Esophagus squamous epithelium (tissue), 5 donors: ENCODE results near the gene ITGA11. TPM values are rescaled to one million over a fixed set of nuclear protein-coding genes. Genes with fewer than 3 reads are reported as not detected.

Experiments used
- DNase-seq: peaks from one replicate; lab custom pipeline; 2025; lab: John Stamatoyannopoulos, UW
- H3K27ac ChIP-seq, 4 donors: fragments of 200-600 bp; sonication (generic); one replicate each; pipeline ENCODE4 v1.5.1; 2016 to 2019; ENCODE audit warnings: mild to moderate bottlenecking in 1 of 4
- H3K27me3 ChIP-seq, 4 donors: fragments of 200-600 bp; sonication (generic); 1 replicate in 3 of 4; 2 replicates in 1 of 4; pipeline versions ENCODE4 v1.5.1 to v1.6.0; 2017 to 2021; ENCODE audit warnings: antibody characterized with exemption in 1 of 4
- H3K36me3 ChIP-seq, 3 donors: fragments of 200-600 bp; sonication (generic); one replicate each; pipeline ENCODE4 v1.5.1; 2016 to 2019
- H3K4me1 ChIP-seq, 3 donors: fragments of 200-600 bp; sonication (generic); one replicate each; pipeline ENCODE4 v1.5.1; 2017 to 2019
- H3K4me3 ChIP-seq, 4 donors: fragments of 200-600 bp; sonication (generic); 1 replicate in 3 of 4; 2 replicates in 1 of 4; pipeline ENCODE4 v1.5.1; 2016 to 2019; ENCODE audit warnings: mild to moderate bottlenecking in 2 of 4, moderate library complexity in 1 of 4
- H3K9me3 ChIP-seq, 3 donors: fragments of 200-600 bp; sonication (generic); one replicate each; pipeline ENCODE4 v1.5.1; 2016 to 2019
- CTCF ChIP-seq, 6 experiments: fragments of 450-650 bp in 4 of 6; fragments of 200-600 bp in 2 of 6; sonication (generic) in 2 of 6; IDR thresholded peaks; one replicate each; pipeline ENCODE4 v1.5.1; 2016 to 2019; ENCODE audit warnings: antibody characterized with exemption in 6 of 6, mild to moderate bottlenecking in 4 of 6, moderate library complexity in 4 of 6
- POLR2A ChIP-seq, 4 donors: fragments of 450-650 bp; IDR thresholded peaks; one replicate each; pipeline ENCODE4 v1.6.1; 2017; ENCODE audit warnings: antibody characterized with exemption in 4 of 4, mild to moderate bottlenecking in 4 of 4, moderate library complexity in 3 of 4
- WGBS, 2 donors: methylation state at CpG; one replicate each; pipeline ENCODE4 v1.1.5; 2018; 5-methylcytosine and 5-hydroxymethylcytosine counted together
- intact Hi-C: fragments of 100-400 bp; cut with DNase I; formaldehyde crosslinking; loops from one replicate; pipeline ENCODE4 v1.15.0; 2022
- total RNA-seq, 4 donors: library from RNA; depleted of rRNA; stranded (reverse); fragments of >200 nt; gene quantifications; one replicate each; pipeline ENCODE4 v1.1.0, GENCODE V29; 2016
- donor health status: DM: yes; HTN: yes; CAD: no.

The ITGA11 gene
- total RNA-seq, 4 donors from 2014 or later: 0.19 to 2.9 (median 0.81) TPM

- no peaks in the 10 kb centered on the region for H3K9me3 ChIP-seq
- no peak overlapping the region for H3K4me3 ChIP-seq
- peak overlapping the region in 3 of 4 donors; percentile 6 to 53 (median 36) for H3K27ac ChIP-seq
- WGBS, 2 donors: 55 to 67% methylated on average over 6 of the region's 9 CpGs
- H3K27me3 ChIP-seq: peaks cover 0 to 16% (median 0%) of the 10 kb centered on the region in 4 donors
- H3K36me3 ChIP-seq: no peaks in the 10 kb centered on the region
- peaks cover 9 to 25% (median 12%) of the 10 kb centered on the region in 3 donors for H3K4me1 ChIP-seq
- no peak for TF ChIP-seq POLR2A (IDR thresholded peaks at IDR 0.05)
- intact Hi-C loops: no loop called here
- no peak for DNase-seq
Measured at GRCh38 chr15:68334661-68335124, 97.3 kb downstream of the ITGA11 start.

DNA sequence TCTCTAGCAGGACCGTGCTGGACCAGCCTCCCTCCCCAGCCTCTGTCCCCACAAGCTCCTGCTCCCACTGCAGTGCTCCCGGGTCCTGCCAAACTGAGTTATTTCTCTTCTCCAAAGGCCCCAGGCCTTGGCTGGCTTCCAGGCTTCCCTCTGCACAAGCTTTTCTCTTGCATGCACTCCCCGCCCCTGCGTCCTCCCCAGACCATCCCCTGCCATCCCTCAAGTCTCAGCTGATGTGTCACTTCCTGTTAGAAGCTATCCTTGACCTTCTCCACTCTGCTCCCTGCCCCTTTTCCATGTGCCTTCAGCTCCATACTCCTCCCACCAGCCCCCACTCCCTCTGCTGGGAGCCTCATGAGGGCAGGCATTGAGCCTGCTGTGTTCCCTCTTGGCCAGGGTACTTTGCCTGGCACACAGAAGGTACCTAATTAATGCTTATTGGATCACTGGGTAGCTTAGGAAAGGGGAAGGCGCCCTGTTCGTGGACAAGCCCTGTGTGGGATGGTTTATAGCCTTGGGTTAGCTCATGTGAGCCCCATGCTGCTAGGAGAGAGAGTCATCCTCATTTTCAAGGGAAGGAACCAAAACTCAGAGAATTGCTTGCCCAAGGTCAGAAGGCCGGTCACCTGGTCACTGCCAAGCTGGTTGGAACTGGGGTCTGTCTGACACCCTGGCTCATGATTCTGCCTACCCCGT is 98.0 kb downstream of the ITGA11 start:
- TF ChIP-seq POLR2A (IDR thresholded peaks at IDR 0.05) (no peak), CTCF (IDR thresholded peaks at IDR 0.05) (no peak)
- peaks cover 9 to 25% (median 12%) of the 10 kb centered on the region in 3 donors for H3K4me1 ChIP-seq
- DNase-seq: no peak
- no peaks in the 10 kb centered on the region for H3K9me3 ChIP-seq
- H3K27me3 ChIP-seq: peaks cover 0 to 21% (median 0%) of the 10 kb centered on the region in 4 donors
- intact Hi-C loops: no loop called here
- WGBS, 2 donors: 49 to 74% methylated on average over 5 to 7 of the region's 8 CpGs
- H3K27ac ChIP-seq: peak overlapping the region in 2 of 4 donors; percentile 16 to 36
- no peak overlapping the region for H3K4me3 ChIP-seq
- H3K36me3 ChIP-seq: no peaks in the 10 kb centered on the region

DNA sequence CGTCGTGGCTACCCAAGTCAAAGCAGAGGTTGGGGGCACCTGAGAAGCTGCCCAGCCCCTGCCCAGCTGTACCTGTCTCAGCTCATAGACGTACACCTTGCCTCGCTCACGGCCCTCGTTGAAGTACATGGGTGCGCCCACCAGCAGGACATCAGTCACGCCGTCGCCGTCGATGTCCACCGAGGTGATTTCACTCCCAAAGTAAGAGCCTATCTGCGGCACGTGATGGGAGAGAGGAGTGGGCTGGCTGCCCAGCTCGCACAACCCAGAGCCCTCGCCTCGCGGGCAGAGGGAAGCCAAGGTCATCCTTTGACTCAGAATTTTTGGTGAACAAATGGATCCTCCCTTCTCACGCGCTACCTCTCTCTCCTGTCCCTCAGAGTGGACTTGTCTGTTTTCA is 99.7 kb downstream of the ITGA11 start:
- Histone ChIP-seq H3K27me3 (peaks cover 0 to 30% (median 0%) of the 10 kb centered on the region in 4 donors), H3K4me1 (peaks cover 9 to 25% (median 12%) of the 10 kb centered on the region in 3 donors), H3K27ac (no peak overlapping the region), H3K4me3 (no peak overlapping the region), H3K36me3 (no peaks in the 10 kb centered on the region), H3K9me3 (no peaks in the 10 kb centered on the region)
- intact Hi-C loops: no loop called here
- DNase-seq: no peak
- no peak for TF ChIP-seq CTCF (IDR thresholded peaks at IDR 0.05)
- WGBS, 2 donors: 90 to 92% methylated on average over 7 to 15 of the region's 21 CpGs

DNA sequence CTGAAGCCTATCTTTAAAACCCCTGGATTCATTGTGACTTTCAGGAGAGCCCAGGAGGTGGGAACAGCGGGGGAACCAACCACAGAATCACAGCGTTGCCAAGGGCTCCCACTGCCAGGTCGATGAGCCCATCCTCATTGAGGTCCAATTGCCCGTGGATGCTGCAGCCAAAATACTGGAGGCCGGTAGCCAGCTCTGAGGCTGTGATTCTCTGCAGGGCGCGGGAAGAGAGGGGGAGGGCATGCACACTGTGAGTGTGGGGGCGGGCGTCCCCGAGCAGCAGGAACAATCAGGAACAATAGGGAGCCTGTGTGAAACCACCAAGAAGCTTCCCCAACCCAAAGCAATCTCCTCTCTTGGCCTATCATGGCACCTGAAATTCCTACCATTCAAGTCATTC is 101.1 kb downstream of the ITGA11 start:
- Histone ChIP-seq H3K9me3 (no peaks in the 10 kb centered on the region), H3K36me3 (no peaks in the 10 kb centered on the region), H3K4me1 (peaks cover 9 to 25% (median 12%) of the 10 kb centered on the region in 3 donors), H3K27me3 (peaks cover 0 to 44% (median 0%) of the 10 kb centered on the region in 4 donors), H3K27ac (no peak overlapping the region), H3K4me3 (no peak overlapping the region)
- no peak for DNase-seq
- WGBS, 2 donors: 58 to 75% methylated on average over 5 to 10 of the region's 10 CpGs
- TF ChIP-seq CTCF (IDR thresholded peaks at IDR 0.05) (no peak), POLR2A (IDR thresholded peaks at IDR 0.05) (no peak)
- intact Hi-C loops: no loop called here

- Histone ChIP-seq H3K9me3 (no peaks in the 10 kb centered on the region), H3K4me3 (no peak overlapping the region), H3K27me3 (peaks cover 0 to 47% (median 0%) of the 10 kb centered on the region in 4 donors), H3K4me1 (peaks cover 9 to 21% (median 12%) of the 10 kb centered on the region in 3 donors), H3K27ac (no peak overlapping the region), H3K36me3 (no peaks in the 10 kb centered on the region)
- intact Hi-C loops: no loop called here
- no peak for TF ChIP-seq CTCF (IDR thresholded peaks at IDR 0.05)
- no peak for TF ChIP-seq POLR2A (IDR thresholded peaks at IDR 0.05)
- DNase-seq: no peak
- WGBS, 2 donors: 56 to 75% methylated on average over 6 of the region's 6 CpGs
Measured at GRCh38 chr15:68330416-68330815, 101.5 kb downstream of the ITGA11 start.
